ENCODE data around the gene ORC3.

DNA sequence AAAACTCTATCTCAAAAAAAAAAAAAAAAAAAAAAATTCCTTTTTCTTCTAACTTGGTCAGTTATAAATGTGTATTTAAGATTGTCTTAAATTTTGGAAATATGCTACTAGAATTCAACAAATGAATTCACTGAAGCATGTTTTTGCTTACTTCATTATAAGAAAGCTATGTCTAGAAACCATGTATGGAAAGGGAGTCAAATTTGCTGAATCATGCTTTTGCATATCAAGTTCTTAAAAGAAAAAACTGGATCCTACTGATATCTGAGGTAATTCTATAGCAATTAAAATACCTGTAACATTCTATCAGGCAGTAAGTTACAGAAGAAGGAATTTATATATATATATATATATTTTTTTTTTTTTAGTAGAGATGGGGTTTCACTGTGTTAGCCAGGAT, 84.4 kb downstream of the ORC3 start:
- TF ChIP-seq POLR2A (IDR thresholded peaks at IDR 0.05) = no peak
- TF ChIP-seq, protein P1, sequence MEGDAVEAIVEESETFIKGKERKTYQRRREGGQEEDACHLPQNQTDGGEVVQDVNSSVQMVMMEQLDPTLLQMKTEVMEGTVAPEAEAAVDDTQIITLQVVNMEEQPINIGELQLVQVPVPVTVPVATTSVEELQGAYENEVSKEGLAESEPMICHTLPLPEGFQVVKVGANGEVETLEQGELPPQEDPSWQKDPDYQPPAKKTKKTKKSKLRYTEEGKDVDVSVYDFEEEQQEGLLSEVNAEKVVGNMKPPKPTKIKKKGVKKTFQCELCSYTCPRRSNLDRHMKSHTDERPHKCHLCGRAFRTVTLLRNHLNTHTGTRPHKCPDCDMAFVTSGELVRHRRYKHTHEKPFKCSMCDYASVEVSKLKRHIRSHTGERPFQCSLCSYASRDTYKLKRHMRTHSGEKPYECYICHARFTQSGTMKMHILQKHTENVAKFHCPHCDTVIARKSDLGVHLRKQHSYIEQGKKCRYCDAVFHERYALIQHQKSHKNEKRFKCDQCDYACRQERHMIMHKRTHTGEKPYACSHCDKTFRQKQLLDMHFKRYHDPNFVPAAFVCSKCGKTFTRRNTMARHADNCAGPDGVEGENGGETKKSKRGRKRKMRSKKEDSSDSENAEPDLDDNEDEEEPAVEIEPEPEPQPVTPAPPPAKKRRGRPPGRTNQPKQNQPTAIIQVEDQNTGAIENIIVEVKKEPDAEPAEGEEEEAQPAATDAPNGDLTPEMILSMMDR (IDR thresholded peaks at IDR 0.05) = no peak

Data from adrenal gland (tissue), 5 donors.